Lower leg skin (tissue), 4 donors: Measurements from ENCODE around the gene NUP62. TPM values are rescaled to one million over a fixed set of nuclear protein-coding genes. Genes with fewer than 3 reads are reported as not detected.
A peak's percentile ranks its signal among the peaks of the same experiment; 100 is the strongest.
"Not testable (repeated sequence)": the region's sequence is repeated elsewhere in the genome, so short reads cannot be mapped to it uniquely, and the experiment has no call there.

ENCODE experiments used
- DNase-seq, 2 donors: peaks; one replicate each; pipeline ENCODE4 v3.0.0-alpha.2; 2019; ENCODE audit warnings: low spot score in 2 of 2
- H3K4me3 ChIP-seq: fragments of 200-600 bp; sonication (generic); 2 replicates; pipeline ENCODE4 v1.5.1; 2017; ENCODE audit warnings: mild to moderate bottlenecking, low read depth; ENCODE audit not compliant: poor library complexity, severe bottlenecking
- POLR2A ChIP-seq, 2 donors: fragments of 450-650 bp; IDR thresholded peaks; one replicate each; pipeline ENCODE4 v1.6.1; 2016 to 2017; ENCODE audit warnings: antibody characterized with exemption in 2 of 2, mild to moderate bottlenecking in 1 of 2, moderate library complexity in 1 of 2
- WGBS, 2 donors: methylation state at CpG; one replicate each; pipeline ENCODE4 v1.1.5; 2018; 5-methylcytosine and 5-hydroxymethylcytosine counted together
- intact Hi-C: fragments of 100-400 bp; cut with DNase I; formaldehyde crosslinking; loops from one replicate; pipeline ENCODE4 v1.15.0; 2023; ENCODE audit warnings: low total_unique reads
- total RNA-seq, 4 donors: library from RNA; depleted of rRNA; stranded (reverse); fragments of >200 nt; gene quantifications; one replicate each; pipeline ENCODE4 v1.1.0, GENCODE V29; 2016
- TF ChIP-seq, protein P1 (sequence below), 3 donors: fragments of 450-650 bp; IDR thresholded peaks; one replicate each; pipeline ENCODE4 v1.5.1; 2016; ENCODE audit warnings: antibody characterized with exemption in 3 of 3, mild to moderate bottlenecking in 3 of 3, moderate library complexity in 2 of 3

The NUP62 gene
- total RNA-seq, 4 donors from 2014 or later, result 36.4 to 45.5 (median 41.1) TPM

DNA sequence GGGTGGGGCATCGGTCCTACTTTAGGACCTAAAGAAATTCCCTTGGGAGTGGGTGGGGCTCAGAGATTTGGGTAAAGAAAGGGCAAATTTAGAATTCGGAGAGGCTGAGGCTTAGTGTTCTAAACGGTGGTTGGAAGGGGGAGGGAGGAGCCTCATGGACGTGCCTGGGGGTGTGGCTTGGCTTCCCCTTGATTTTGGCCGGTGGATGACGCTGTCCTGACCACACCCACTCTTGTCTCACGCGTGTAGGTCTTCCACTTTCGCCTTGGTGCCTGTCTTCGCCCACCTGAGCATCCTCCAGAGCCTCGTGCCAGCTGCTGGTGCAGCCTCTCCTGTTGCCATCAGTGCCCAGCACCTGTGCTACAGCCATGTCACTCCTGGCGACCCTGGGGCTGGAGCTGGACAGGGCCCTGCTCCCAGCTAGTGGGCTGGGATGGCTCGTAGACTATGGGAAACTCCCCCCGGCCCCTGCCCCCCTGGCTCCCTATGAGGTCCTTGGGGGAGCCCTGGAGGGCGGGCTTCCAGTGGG is 1.2 kb upstream of the NUP62 start:
- no peak for DNase-seq
- TF ChIP-seq POLR2A (IDR thresholded peaks at IDR 0.05), result no peak
- TF ChIP-seq, protein P1, sequence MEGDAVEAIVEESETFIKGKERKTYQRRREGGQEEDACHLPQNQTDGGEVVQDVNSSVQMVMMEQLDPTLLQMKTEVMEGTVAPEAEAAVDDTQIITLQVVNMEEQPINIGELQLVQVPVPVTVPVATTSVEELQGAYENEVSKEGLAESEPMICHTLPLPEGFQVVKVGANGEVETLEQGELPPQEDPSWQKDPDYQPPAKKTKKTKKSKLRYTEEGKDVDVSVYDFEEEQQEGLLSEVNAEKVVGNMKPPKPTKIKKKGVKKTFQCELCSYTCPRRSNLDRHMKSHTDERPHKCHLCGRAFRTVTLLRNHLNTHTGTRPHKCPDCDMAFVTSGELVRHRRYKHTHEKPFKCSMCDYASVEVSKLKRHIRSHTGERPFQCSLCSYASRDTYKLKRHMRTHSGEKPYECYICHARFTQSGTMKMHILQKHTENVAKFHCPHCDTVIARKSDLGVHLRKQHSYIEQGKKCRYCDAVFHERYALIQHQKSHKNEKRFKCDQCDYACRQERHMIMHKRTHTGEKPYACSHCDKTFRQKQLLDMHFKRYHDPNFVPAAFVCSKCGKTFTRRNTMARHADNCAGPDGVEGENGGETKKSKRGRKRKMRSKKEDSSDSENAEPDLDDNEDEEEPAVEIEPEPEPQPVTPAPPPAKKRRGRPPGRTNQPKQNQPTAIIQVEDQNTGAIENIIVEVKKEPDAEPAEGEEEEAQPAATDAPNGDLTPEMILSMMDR (IDR thresholded peaks at IDR 0.05), result no peak
- H3K4me3 ChIP-seq, result no peak overlapping the region
- WGBS, 2 donors, result 52 to 53% methylated on average over 14 to 15 of the region's 15 CpGs
- intact Hi-C loops, result no loop called here

DNA sequence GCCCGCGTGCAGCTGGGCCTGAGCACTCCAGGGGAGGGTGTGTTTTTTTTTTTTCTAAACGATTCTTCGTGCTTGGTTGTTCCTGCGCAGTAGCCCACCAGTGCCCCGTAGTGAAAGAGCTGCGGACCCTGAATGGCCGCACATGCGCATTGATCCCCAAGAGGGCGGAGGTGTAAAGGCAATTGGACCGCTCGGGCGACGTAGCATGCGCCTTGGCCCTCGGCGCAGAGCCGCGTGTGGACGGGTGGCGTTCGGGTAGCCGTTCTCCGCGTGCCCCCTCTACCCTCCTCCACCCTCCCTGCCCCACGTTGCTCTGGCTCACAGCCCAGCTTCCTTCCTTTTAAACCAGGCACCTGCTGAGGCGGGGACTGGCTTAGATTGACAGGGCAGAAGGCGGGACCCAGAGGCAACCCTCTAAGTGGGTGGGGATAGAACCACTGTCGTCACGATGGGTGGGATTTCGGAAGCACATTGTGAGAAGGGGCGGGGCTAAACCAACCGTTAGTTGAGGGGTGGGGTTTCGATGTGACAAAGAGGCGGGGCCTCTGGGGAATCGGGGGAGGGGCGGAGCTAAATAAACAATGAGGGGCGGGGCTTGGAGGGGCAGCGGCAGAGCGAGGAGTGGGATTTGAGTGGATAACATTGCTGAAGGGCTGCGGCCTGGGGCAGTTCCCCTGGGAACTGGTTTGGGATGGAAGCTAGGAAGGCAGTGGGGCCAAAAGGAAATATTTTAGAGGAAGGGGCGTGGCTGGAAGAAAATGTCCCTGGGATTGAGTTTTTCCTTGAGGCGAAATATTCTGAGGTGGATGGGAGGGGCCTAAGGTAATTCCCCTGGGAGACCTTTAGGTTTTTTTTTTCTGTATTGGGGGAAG is 543 bp upstream of the NUP62 start:
- intact Hi-C loops, result no loop called here
- TF ChIP-seq, protein P1 (IDR thresholded peaks at IDR 0.05), result no peak
- TF ChIP-seq POLR2A (IDR thresholded peaks at IDR 0.05), result no peak
- peak overlapping the region; percentile 97 for H3K4me3 ChIP-seq
- peak; percentile 89 to 97 for DNase-seq
- WGBS, 2 donors, result 2% methylated on average over 42 to 43 of the region's 43 CpGs

DNA sequence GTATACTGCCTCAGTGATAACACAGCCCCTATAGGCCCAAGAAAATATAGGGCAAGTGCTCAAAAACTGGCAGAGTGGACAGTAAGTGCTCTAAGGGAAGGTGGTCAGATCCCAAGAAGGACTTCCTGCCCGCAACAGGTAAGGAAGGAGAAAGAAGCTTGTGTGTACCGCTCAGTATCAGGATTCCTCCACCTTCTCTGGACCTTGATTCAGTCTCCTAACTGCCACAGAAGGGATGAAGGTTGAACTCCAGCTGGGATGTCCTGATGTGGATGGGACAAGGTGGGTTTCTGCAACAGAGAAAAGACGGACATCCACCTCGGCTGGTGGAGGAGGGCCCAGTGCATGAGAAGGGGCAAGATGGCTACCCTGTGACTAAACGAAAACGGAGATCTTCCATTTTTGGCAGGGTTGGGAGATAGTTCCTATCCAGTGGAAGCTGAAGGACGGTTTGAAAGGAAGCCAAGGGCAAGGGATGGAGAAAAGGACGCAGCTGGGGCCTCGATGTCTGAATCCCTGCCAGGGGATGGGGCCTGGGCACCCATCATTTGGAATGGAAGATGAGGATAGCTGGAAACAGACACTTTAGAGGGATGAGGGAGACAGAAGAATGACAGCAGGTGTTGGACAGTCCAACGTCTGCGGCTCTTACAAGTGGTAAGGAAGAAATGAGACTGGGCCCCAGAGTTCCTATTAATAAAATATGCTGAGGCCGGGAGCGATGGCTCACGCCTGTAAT is 1.6 kb downstream of the NUP62 start:
- H3K4me3 ChIP-seq, result no peak overlapping the region
- DNase-seq, result no peak
- TF ChIP-seq POLR2A (IDR thresholded peaks at IDR 0.05), result no peak
- TF ChIP-seq, protein P1 (IDR thresholded peaks at IDR 0.05), result no peak
- intact Hi-C loops, result no loop called here
- WGBS, 2 donors, result 83 to 86% methylated on average over 14 of the region's 14 CpGs

DNA sequence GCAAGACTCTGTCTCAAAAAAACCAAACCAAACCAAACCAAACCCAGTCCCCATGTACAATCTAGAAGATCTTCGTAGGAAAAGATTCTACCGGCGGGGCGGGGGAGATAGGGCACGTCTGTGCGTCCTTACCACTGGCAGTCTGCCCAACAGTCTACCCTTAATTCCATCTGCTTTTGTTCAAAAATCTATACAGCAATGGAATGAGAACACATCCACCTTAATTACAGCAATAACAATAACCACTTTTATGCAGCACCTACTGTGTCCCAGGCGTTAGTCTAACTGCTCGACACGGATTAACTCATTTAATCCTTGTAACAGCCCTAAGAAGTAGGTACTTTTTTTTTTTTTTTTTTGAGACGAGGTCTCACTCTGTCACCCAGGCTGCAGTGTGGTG is 2.8 kb downstream of the NUP62 start:
- intact Hi-C loops, result no loop called here
- DNase-seq, result no peak
- no peak for TF ChIP-seq POLR2A (IDR thresholded peaks at IDR 0.05)
- TF ChIP-seq, protein P1 (IDR thresholded peaks at IDR 0.05), result no peak
- no peak overlapping the region for H3K4me3 ChIP-seq
- 84 to 85% methylated on average over 10 of the region's 10 CpGs for WGBS, 2 donors

DNA sequence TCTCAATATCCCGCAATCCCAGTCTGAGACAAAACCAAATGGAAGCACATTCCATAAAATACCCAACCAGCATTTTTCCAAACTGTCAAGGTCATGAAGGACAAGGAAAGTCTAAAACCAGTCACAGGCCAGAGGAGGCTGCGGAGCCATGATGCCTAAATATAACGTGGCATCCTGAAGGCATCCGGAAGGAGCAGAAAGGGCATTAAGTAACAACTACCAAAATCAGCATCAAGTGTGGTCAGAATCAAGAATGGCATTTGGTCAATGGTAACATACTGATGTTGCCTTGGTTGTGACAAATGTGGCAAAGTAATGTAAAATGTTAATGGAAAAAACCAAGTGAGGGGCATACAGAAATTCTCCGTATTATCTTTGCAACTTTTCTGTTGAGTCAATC is 3.8 kb downstream of the NUP62 start:
- intact Hi-C loops, result no loop called here
- no peak for DNase-seq
- no peak overlapping the region for H3K4me3 ChIP-seq
- TF ChIP-seq, protein P1 (IDR thresholded peaks at IDR 0.05), result no peak
- TF ChIP-seq POLR2A (IDR thresholded peaks at IDR 0.05), result no peak
- 94 to 97% methylated on average over 5 of the region's 5 CpGs for WGBS, 2 donors

DNA sequence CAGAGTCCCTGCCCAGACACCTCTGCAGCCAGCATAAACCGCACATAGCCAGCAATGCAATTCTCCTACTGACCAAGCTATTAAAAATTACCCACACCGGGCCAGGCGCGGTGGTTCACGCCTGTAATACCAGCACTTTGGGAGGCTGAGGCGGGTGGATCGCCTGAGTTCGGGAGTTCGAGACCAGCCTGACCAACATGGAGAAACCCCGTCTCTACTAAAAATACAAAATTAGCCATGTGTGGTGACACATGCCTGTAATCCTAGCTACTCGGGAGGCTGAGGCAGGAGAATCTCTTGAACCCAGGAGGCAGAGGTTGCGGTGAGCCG is 4.5 kb downstream of the NUP62 start:
- 92 to 94% methylated on average over 13 of the region's 13 CpGs for WGBS, 2 donors
- DNase-seq, intact Hi-C loops, H3K4me3 ChIP-seq: not testable (repeated sequence)
